A673 (cell line): ENCODE measurements around the gene ARL4D. TPM values are rescaled to one million over a fixed set of nuclear protein-coding genes. Genes with fewer than 3 reads are reported as not detected.

Experiments used
- BruUV-seq: library from RNA; stranded (reverse); fragments of 400-500 nt; replicated peaks from 2 replicates; lab custom pipeline; 2021; lab: Mats Ljungman, UMichigan
- CTCF ChIA-PET: fragments of 300-600 bp; sonication (Branson Sonifier 250); formaldehyde crosslinking; loops from one replicate; lab custom pipeline; 2022; ENCODE audit warnings: antibody characterized with exemption; lab: Charles Lee
- POLR2A ChIA-PET: fragments of 300-600 bp; sonication (Branson Sonifier 250); formaldehyde crosslinking; loops from one replicate; lab custom pipeline; 2022; ENCODE audit warnings: antibody characterized with exemption; ENCODE audit not compliant: low non-redundant PET; lab: Charles Lee
- DNase-seq: peaks from one replicate; pipeline ENCODE4 v3.0.0-alpha.2; 2015; ENCODE audit warnings: low spot score
- H3K27ac ChIP-seq: fragments of 200-600 bp; sonication (generic); 2 replicates; pipeline ENCODE4 v1.5.1; 2016; ENCODE audit warnings: mixed run types, low read depth, mild to moderate bottlenecking, mixed read lengths, antibody characterized with exemption, low read length; ENCODE audit not compliant: poor library complexity, severe bottlenecking
- H3K27me3 ChIP-seq: fragments of 200-600 bp; sonication (generic); replicated peaks from 2 replicates; pipeline ENCODE4 v1.6.1; 2017; ENCODE audit warnings: mixed run types, low read depth, mild to moderate bottlenecking, mixed read lengths, antibody characterized with exemption, low read length; ENCODE audit not compliant: insufficient read depth, poor library complexity
- H3K36me3 ChIP-seq: fragments of 200-600 bp; sonication (generic); 2 replicates; pipeline ENCODE4 v1.6.1; 2016; ENCODE audit warnings: mixed run types, mild to moderate bottlenecking, mixed read lengths, antibody characterized with exemption, low read length; ENCODE audit not compliant: insufficient read depth, poor library complexity, severe bottlenecking
- H3K4me1 ChIP-seq: fragments of 200-600 bp; sonication (generic); 2 replicates; pipeline ENCODE4 v1.6.1; 2017; ENCODE audit warnings: mixed run types, mild to moderate bottlenecking, mixed read lengths, antibody characterized with exemption, low read length; ENCODE audit not compliant: insufficient read depth, poor library complexity, severe bottlenecking
- H3K4me3 ChIP-seq: fragments of 200-600 bp; sonication (generic); 2 replicates; pipeline ENCODE4 v1.5.1; 2016; ENCODE audit warnings: low read depth, mixed run types, mild to moderate bottlenecking, mixed read lengths, low read length; ENCODE audit not compliant: poor library complexity, severe bottlenecking
- H3K9me3 ChIP-seq: fragments of 200-600 bp; sonication (generic); 2 replicates; pipeline ENCODE4 v1.6.1; 2016; ENCODE audit warnings: mixed run types, low read depth, mild to moderate bottlenecking, mixed read lengths, antibody characterized with exemption, low read length; ENCODE audit not compliant: poor library complexity, severe bottlenecking
- CTCF ChIP-seq: fragments of 300-800, 200-600 bp; sonication (generic); conservative IDR thresholded peaks from 2 replicates; pipeline ENCODE4 v1.5.1; 2017; ENCODE audit warnings: low read depth, mild to moderate bottlenecking, antibody characterized with exemption, low read length, moderate library complexity, mixed read lengths
- EZH2 ChIP-seq: fragments of 200-600 bp; sonication (generic); IDR thresholded peaks from 2 replicates; pipeline ENCODE4 v1.6.1; 2017; ENCODE audit warnings: borderline replicate concordance, low read depth, mild to moderate bottlenecking, mixed read lengths, antibody characterized with exemption, low read length; ENCODE audit not compliant: poor library complexity, severe bottlenecking
- intact Hi-C: fragments of 100-400 bp; cut with micrococcal nuclease; formaldehyde crosslinking; loops from one replicate; pipeline ENCODE4 v1.10.0; 2022; ENCODE audit not compliant: unreplicated experiment
- total RNA-seq: library from RNA; stranded (reverse); gene quantifications from 2 replicates; pipeline ENCODE4 v1.2.3, GENCODE V29; 2021

Gene ARL4D
- total RNA-seq, 1 experiment from 2014 or later = 4.3 TPM

GRCh38 chr17:43354371-43354770 lies 44.4 kb upstream of the ARL4D start:
- no peaks in the 10 kb centered on the region for H3K36me3 ChIP-seq
- intact Hi-C loops = no loop called here
- H3K27ac ChIP-seq = no peak overlapping the region
- no TSS peak for BruUV-seq
- no peak overlapping the region for H3K4me3 ChIP-seq
- no peak for DNase-seq
- no peaks in the 10 kb centered on the region for H3K27me3 ChIP-seq
- POLR2A ChIA-PET = interaction anchor here (0.8 kb wide), 1 partner anchor 13 kb away, joined by 3 read pairs; no protein-coding TSS in a partner anchor
- H3K4me1 ChIP-seq = peaks cover 10% of the 10 kb centered on the region
- CTCF ChIA-PET = no interaction called here
- H3K9me3 ChIP-seq = no peaks in the 10 kb centered on the region
- TF ChIP-seq CTCF (no peak), EZH2 (no peak)

DNA sequence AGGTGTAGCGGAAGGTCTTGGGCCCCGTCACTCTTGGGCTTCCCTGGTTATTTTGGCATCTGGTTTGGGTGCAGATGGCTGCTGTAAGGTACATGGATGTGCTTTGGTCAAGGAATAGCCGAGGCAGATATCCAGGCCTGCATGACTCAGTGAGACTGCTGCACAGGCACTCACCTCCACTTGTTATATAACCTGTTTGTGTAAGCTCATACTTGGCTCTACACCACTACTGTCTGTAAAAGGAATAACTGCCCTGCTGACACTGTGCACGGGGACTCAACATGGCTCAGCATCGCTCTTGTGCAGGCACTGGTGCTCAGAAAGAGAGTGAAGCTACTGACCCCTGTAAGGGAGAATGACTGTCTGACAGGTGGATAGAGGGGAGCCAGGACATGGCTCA lies 42.3 kb upstream of the ARL4D start:
- H3K27me3 ChIP-seq = no peaks in the 10 kb centered on the region
- intact Hi-C loops = no loop called here
- DNase-seq = no peak
- ChIA-PET CTCF (no interaction called here), POLR2A (interaction anchor here (0.6 kb wide), 1 partner anchor 41 kb away, joined by 3 read pairs; no protein-coding TSS in a partner anchor)
- H3K27ac ChIP-seq = no peak overlapping the region
- no peak overlapping the region for H3K4me3 ChIP-seq
- BruUV-seq = no TSS peak
- no peaks in the 10 kb centered on the region for H3K36me3 ChIP-seq
- peaks cover 10% of the 10 kb centered on the region for H3K4me1 ChIP-seq
- TF ChIP-seq EZH2 = no peak
- no peak for TF ChIP-seq CTCF
- H3K9me3 ChIP-seq = no peaks in the 10 kb centered on the region

DNA sequence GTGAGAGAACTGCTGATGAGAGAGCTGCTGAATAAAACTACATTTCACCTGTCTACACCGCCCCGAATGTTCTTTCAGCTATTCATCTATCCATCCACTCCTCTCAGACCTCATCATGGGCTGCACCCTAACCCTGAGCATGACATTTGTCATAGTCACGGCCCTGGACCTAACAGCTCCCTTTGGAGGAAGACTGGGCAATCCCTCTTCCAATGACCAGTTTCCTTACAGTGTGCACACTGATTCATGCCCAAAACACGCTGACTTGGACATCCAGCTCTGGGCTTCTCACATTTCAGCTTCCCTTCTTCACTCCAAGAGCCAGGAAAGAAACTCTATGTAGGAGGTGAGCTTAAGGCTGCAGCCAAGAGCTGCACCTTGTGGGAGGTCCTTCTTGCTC lies 41.8 kb upstream of the ARL4D start:
- no peaks in the 10 kb centered on the region for H3K27me3 ChIP-seq
- no peak for DNase-seq
- TF ChIP-seq CTCF = no peak
- TF ChIP-seq EZH2 = no peak
- no peaks in the 10 kb centered on the region for H3K36me3 ChIP-seq
- no TSS peak for BruUV-seq
- H3K4me1 ChIP-seq = peaks cover 12% of the 10 kb centered on the region
- no peaks in the 10 kb centered on the region for H3K9me3 ChIP-seq
- H3K4me3 ChIP-seq = no peak overlapping the region
- intact Hi-C loops = no loop called here
- CTCF ChIA-PET = no interaction called here
- H3K27ac ChIP-seq = no peak overlapping the region
- POLR2A ChIA-PET = interaction anchor here (0.6 kb wide), 1 partner anchor 42 kb away, joined by 3 read pairs; no protein-coding TSS in a partner anchor
